HG03097 (cell line): Measurements from ENCODE around the gene ADAMTS16.

Source experiments
- ATAC-seq: cut with Tn5 transposase; IDR thresholded peaks from one replicate; pipeline ENCODE4 v1.9.1; 2021; ENCODE audit not compliant: unreplicated experiment, low FRiP score

The ADAMTS16 gene

GRCh38 chr5:5179597-5179996, 39.5 kb downstream of the ADAMTS16 start:
- no peak for ATAC-seq

- no peak for ATAC-seq
Observed at GRCh38 chr5:5181650-5182324, 41.7 kb downstream of the ADAMTS16 start.

GRCh38 chr5:5182508-5183188, 42.5 kb downstream of the ADAMTS16 start:
- no peak for ATAC-seq

- ATAC-seq = no peak
Observed at GRCh38 chr5:5183189-5183699, 43.1 kb downstream of the ADAMTS16 start.

- no peak for ATAC-seq
Observed at GRCh38 chr5:5183933-5184332, 43.8 kb downstream of the ADAMTS16 start.

- ATAC-seq = no peak
Observed at GRCh38 chr5:5188376-5189050, 48.4 kb downstream of the ADAMTS16 start.

- no peak for ATAC-seq
Observed at GRCh38 chr5:5189051-5189430, 48.9 kb downstream of the ADAMTS16 start.

GRCh38 chr5:5191906-5192305, 51.8 kb downstream of the ADAMTS16 start:
- no peak for ATAC-seq

- no peak for ATAC-seq
Observed at GRCh38 chr5:5192681-5193080, 52.6 kb downstream of the ADAMTS16 start.

GRCh38 chr5:5195128-5195918, 55.2 kb downstream of the ADAMTS16 start:
- ATAC-seq = no peak

GRCh38 chr5:5198135-5198534, 58.0 kb downstream of the ADAMTS16 start:
- no peak for ATAC-seq

GRCh38 chr5:5198815-5199214, 58.7 kb downstream of the ADAMTS16 start:
- ATAC-seq = no peak

- no peak for ATAC-seq
Observed at GRCh38 chr5:5199495-5199894, 59.4 kb downstream of the ADAMTS16 start.

- no peak for ATAC-seq
Observed at GRCh38 chr5:5200133-5200532, 60.0 kb downstream of the ADAMTS16 start.

GRCh38 chr5:5202321-5202720, 62.2 kb downstream of the ADAMTS16 start:
- no peak for ATAC-seq

GRCh38 chr5:5203451-5203850, 63.3 kb downstream of the ADAMTS16 start:
- ATAC-seq = no peak

GRCh38 chr5:5207828-5208227, 67.7 kb downstream of the ADAMTS16 start:
- ATAC-seq = no peak

GRCh38 chr5:5209089-5209488, 69.0 kb downstream of the ADAMTS16 start:
- ATAC-seq = no peak

GRCh38 chr5:5209510-5210286, 69.6 kb downstream of the ADAMTS16 start:
- ATAC-seq = no peak

GRCh38 chr5:5217371-5217770, 77.2 kb downstream of the ADAMTS16 start:
- ATAC-seq = no peak
